ENCODE data around the gene AKR1B15.

AKR1B15 gene

DNA sequence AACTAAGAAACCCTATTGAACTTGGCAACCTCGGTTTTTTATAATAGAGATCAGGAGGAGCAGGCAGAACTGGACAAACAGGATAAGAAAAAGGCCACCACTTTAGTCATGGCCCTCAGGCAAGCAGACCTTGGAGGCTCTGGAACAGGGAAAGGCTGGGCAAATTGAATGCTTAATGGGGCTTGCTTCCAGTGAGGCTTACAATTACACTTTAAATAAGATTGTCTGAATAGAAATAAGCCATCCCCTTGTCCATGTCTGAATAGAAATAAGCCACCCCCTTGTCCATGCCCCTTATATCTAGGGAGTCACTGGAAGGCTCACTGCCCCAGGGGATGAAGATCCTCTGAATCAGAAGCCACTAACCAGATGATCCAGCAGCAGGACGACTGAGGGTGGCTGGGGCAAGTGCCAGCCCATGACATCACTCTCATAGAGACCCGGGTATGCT is 40.6 kb downstream of the AKR1B15 start:
- no peak for TF ChIP-seq CTCF (IDR thresholded peaks at IDR 0.05; ENCODE audit: low read depth, low read length)
- DNase-seq (ENCODE audit: extremely low read depth, low read depth), result no peak

DNA sequence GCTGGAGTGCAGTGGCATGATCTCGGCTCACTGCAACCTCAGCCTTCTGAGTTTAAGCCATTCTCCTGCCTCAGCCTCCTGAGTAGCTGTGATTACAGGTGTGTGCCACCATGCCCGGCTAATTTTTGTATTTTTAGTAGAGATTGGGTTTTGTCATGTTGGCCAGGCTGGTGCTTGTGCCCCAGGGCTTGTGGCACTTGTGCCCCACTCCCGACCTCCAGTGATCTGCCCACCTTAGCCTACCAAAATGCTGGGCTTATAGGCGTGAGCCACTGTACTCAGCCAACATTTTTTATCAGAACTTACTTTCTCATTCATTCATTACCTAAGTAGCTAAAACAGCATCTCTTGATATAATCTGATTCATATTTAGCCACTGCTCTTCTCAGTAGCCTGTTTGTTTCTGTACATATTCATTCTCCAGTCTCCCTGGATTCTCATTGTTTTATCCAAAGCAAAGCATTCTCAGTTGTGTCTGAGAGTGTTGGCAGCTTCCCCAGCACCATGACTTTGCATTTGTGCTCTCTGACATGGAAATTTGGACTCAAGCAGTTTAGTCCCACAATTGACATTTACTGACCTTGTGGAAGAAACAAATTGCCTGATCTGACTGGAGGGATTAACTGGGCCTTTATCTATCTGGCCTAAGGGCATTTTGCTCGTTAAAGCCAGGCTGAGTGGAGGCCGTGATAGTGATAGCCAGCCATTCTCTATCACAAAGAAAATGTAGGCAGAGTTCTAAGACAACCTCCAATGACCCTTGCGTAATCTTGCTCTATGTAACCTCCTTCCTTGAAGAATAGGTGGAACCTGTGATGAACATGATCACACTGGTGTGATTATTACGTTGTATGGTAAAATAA is 44.9 kb downstream of the AKR1B15 start:
- peak; percentile 95 for DNase-seq (ENCODE audit: extremely low read depth, low read depth)
- no peak for TF ChIP-seq CTCF (IDR thresholded peaks at IDR 0.05; ENCODE audit: low read depth, low read length)

DNA sequence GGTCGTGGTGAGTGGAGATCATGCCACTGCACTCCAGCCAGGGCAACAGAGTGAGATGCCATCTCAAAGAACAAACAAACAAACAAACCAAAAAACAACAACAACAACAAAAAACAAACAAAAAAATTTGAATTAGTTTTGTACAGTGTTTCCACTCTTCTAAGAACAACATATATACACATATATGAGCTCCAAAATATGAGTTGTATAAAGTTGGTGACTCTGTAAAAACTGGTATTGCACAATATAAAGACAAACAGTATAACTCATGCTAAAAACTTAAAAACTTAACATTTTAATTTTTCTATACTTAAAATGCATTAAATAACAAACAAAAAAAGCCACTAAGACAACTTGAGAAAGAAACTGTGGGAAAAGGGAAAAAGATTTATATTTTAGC is 46.0 kb downstream of the AKR1B15 start:
- DNase-seq (ENCODE audit: extremely low read depth, low read depth), result no peak
- TF ChIP-seq CTCF (IDR thresholded peaks at IDR 0.05; ENCODE audit: low read depth, low read length), result no peak

GRCh38 chr7:134599371-134599770 is 50.5 kb downstream of the AKR1B15 start:
- DNase-seq (ENCODE audit: extremely low read depth, low read depth), result no peak
- TF ChIP-seq CTCF (IDR thresholded peaks at IDR 0.05; ENCODE audit: low read depth, low read length), result no peak

DNA sequence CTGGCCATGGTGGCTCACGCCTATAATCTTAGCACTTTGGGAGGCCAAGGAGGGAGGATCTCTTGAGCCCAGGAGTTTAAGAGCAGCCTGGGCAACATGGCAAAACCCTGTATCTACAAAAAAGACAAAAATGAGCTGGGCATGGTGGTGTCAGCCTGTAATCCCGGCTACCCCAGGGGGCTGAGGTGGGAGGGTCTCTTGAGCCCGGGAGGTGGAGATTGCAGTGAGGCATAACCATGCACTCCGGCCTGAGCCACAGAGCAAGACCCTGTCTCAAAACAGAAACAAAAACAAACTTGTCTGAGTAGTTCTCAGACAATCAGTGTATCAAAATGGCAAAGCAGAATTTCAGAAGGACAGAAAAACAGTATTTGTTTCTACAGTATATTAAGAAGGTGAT is 52.5 kb downstream of the AKR1B15 start:
- DNase-seq (ENCODE audit: extremely low read depth, low read depth), result no peak

GRCh38 chr7:134602881-134603451 is 54.1 kb downstream of the AKR1B15 start:
- no peak for TF ChIP-seq CTCF (IDR thresholded peaks at IDR 0.05; ENCODE audit: low read depth, low read length)
- no peak for DNase-seq (ENCODE audit: extremely low read depth, low read depth)

More for the DNA sequence above, 52.5 kb downstream of the AKR1B15 start:
- no peak for TF ChIP-seq CTCF (IDR thresholded peaks at IDR 0.05; ENCODE audit: low read depth, low read length)
